Measurements from ENCODE around the gene MYL12B.

The MYL12B gene

GRCh38 chr18:3233004-3233403 is 28.9 kb upstream of the MYL12B start:
- H3K4me3 ChIP-seq (ENCODE audit: low read depth, low read length), result no peak overlapping the region
- H3K27ac ChIP-seq, result no peak overlapping the region
- no peak for TF ChIP-seq CTCF (IDR thresholded peaks at IDR 0.05; ENCODE audit: low read depth, low read length, missing control alignments)
- no peaks in the 10 kb centered on the region for H3K36me3 ChIP-seq (replicated peaks)
- H3K27me3 ChIP-seq (replicated peaks), result no peaks in the 10 kb centered on the region
- in situ Hi-C loops (cut with HindIII; ENCODE audit: low pct_ligation_motif_present, low sequenced_read_pairs), result no loop called here
- DNase-seq, result no peak

DNA sequence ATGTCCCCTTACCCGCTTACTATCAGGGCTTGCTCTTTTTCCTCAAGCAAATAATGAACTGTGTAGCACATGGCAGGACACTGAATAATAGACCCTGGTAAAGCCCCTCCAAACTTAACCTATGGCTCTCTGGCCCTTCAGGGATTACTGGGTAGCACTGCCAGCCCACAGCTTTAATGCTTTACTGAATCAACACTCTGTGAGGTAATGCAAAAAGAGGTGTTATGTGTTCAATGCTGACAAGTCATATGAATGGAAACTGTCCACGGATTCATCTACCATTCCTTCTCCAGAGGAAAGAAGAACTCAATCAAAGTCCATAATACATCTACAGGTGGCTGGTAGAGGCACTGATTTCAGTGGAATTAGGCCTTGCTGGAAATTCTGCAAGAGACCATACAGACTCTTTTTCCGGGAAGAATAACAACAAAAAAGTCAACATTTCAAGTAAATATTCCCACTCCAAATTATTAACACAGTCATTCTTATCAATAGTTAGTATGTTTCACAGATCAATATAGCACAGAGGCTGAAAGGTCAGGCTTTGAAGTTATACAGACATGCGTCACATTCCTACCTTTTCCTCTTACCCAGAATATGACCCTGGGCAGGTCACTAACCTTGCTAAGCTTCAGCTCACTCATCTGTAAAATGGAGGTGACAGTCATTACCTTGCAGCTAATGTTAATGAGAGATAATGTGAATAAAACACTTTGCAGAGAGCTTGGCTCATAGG is 28.3 kb upstream of the MYL12B start:
- H3K27me3 ChIP-seq (replicated peaks), result no peaks in the 10 kb centered on the region
- H3K36me3 ChIP-seq (replicated peaks), result no peaks in the 10 kb centered on the region
- in situ Hi-C loops (cut with HindIII; ENCODE audit: low pct_ligation_motif_present, low sequenced_read_pairs), result no loop called here
- H3K27ac ChIP-seq, result no peak overlapping the region
- TF ChIP-seq CTCF (IDR thresholded peaks at IDR 0.05; ENCODE audit: low read depth, low read length, missing control alignments), result no peak
- H3K4me3 ChIP-seq (ENCODE audit: low read depth, low read length), result no peak overlapping the region
- no peak for DNase-seq

DNA sequence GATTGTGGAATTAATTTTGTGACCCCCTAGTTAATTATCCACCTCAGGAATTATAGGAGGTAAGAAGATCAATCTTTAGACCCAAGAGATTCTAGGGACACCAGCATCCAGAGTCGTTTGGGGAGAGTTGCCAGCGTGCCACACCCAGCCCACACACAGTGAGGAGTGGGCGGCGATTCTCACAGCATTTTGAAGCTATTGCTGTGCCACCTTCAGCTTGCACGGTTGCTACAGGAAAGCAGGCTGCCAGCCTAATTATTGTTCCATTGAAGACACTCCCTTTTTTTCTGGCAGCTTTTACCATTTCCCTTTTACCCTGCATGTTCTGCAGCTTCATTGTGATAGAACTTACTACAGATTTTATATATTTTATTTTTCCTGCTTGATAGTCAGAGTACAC is 27.5 kb upstream of the MYL12B start:
- no peaks in the 10 kb centered on the region for H3K36me3 ChIP-seq (replicated peaks)
- no peaks in the 10 kb centered on the region for H3K27me3 ChIP-seq (replicated peaks)
- no peak for DNase-seq
- H3K4me3 ChIP-seq (ENCODE audit: low read depth, low read length), result no peak overlapping the region
- no peak for TF ChIP-seq CTCF (IDR thresholded peaks at IDR 0.05; ENCODE audit: low read depth, low read length, missing control alignments)
- in situ Hi-C loops (cut with HindIII; ENCODE audit: low pct_ligation_motif_present, low sequenced_read_pairs), result no loop called here
- no peak overlapping the region for H3K27ac ChIP-seq

- H3K36me3 ChIP-seq (replicated peaks), result no peaks in the 10 kb centered on the region
- no peak for DNase-seq
- no peak overlapping the region for H3K27ac ChIP-seq
- TF ChIP-seq CTCF (IDR thresholded peaks at IDR 0.05; ENCODE audit: low read depth, low read length, missing control alignments), result no peak
- H3K4me3 ChIP-seq (ENCODE audit: low read depth, low read length), result no peak overlapping the region
- in situ Hi-C loops (cut with HindIII; ENCODE audit: low pct_ligation_motif_present, low sequenced_read_pairs), result no loop called here
- no peaks in the 10 kb centered on the region for H3K27me3 ChIP-seq (replicated peaks)
Measured at GRCh38 chr18:3235846-3236245, 26.1 kb upstream of the MYL12B start.

GRCh38 chr18:3236470-3236869 is 25.5 kb upstream of the MYL12B start:
- H3K4me3 ChIP-seq (ENCODE audit: low read depth, low read length), result no peak overlapping the region
- DNase-seq, result no peak
- H3K36me3 ChIP-seq (replicated peaks), result no peaks in the 10 kb centered on the region
- no peak overlapping the region for H3K27ac ChIP-seq
- no peaks in the 10 kb centered on the region for H3K27me3 ChIP-seq (replicated peaks)
- TF ChIP-seq CTCF (IDR thresholded peaks at IDR 0.05; ENCODE audit: low read depth, low read length, missing control alignments), result no peak
- in situ Hi-C loops (cut with HindIII; ENCODE audit: low pct_ligation_motif_present, low sequenced_read_pairs), result no loop called here

GRCh38 chr18:3238742-3239141 is 23.2 kb upstream of the MYL12B start:
- in situ Hi-C loops (cut with HindIII; ENCODE audit: low pct_ligation_motif_present, low sequenced_read_pairs), result no loop called here
- H3K4me3 ChIP-seq (ENCODE audit: low read depth, low read length), result no peak overlapping the region
- H3K27ac ChIP-seq, result no peak overlapping the region
- TF ChIP-seq CTCF (IDR thresholded peaks at IDR 0.05; ENCODE audit: low read depth, low read length, missing control alignments), result peak; percentile 32
- no peaks in the 10 kb centered on the region for H3K27me3 ChIP-seq (replicated peaks)
- DNase-seq, result no peak
- H3K36me3 ChIP-seq (replicated peaks), result no peaks in the 10 kb centered on the region
